Brain microvascular endothelial cell (primary cell): ENCODE results near the gene TTC29.

ENCODE experiments used
- DNase-seq: peaks from one replicate; pipeline ENCODE4 v3.0.0-alpha.2; 2020
- H3K27ac ChIP-seq: fragments of 250-450 bp; sonication (Bioruptor Pico); 2 replicates; pipeline ENCODE4 v1.5.1; 2020; ENCODE audit warnings: mild to moderate bottlenecking, moderate library complexity
- H3K27me3 ChIP-seq: fragments of 250-450 bp; sonication (Bioruptor Pico); replicated peaks from 2 replicates; pipeline ENCODE4 v1.5.1; 2020; ENCODE audit warnings: mild to moderate bottlenecking
- H3K36me3 ChIP-seq: fragments of 250-450 bp; sonication (Bioruptor Pico); replicated peaks from 2 replicates; pipeline ENCODE4 v1.5.1; 2020; ENCODE audit warnings: mild to moderate bottlenecking
- H3K4me3 ChIP-seq: 2 replicates; pipeline ENCODE4 v1.5.1; 2011; ENCODE audit warnings: low read depth, mild to moderate bottlenecking, control low read depth, low read length, moderate library complexity
- in situ Hi-C: cut with HindIII; loops from 2 replicates; pipeline ENCODE4 v1.10.0; 2017; ENCODE audit warnings: low sequenced_read_pairs, low pct_ligation_motif_present
- TF ChIP-seq, protein P1 (sequence below): IDR thresholded peaks from 2 replicates; pipeline ENCODE4 v1.5.1; 2011; ENCODE audit warnings: low read depth, mild to moderate bottlenecking, moderate library complexity, low read length, control low read depth, inconsistent platforms; ENCODE audit errors: missing control alignments

Gene TTC29

GRCh38 chr4:146795711-146796110 is 150.0 kb downstream of the TTC29 start:
- no peak overlapping the region for H3K27ac ChIP-seq
- in situ Hi-C loops: no loop called here
- TF ChIP-seq, protein P1, sequence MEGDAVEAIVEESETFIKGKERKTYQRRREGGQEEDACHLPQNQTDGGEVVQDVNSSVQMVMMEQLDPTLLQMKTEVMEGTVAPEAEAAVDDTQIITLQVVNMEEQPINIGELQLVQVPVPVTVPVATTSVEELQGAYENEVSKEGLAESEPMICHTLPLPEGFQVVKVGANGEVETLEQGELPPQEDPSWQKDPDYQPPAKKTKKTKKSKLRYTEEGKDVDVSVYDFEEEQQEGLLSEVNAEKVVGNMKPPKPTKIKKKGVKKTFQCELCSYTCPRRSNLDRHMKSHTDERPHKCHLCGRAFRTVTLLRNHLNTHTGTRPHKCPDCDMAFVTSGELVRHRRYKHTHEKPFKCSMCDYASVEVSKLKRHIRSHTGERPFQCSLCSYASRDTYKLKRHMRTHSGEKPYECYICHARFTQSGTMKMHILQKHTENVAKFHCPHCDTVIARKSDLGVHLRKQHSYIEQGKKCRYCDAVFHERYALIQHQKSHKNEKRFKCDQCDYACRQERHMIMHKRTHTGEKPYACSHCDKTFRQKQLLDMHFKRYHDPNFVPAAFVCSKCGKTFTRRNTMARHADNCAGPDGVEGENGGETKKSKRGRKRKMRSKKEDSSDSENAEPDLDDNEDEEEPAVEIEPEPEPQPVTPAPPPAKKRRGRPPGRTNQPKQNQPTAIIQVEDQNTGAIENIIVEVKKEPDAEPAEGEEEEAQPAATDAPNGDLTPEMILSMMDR: no peak
- no peaks in the 10 kb centered on the region for H3K36me3 ChIP-seq
- DNase-seq: no peak
- no peaks in the 10 kb centered on the region for H3K27me3 ChIP-seq
- no peak overlapping the region for H3K4me3 ChIP-seq

DNA sequence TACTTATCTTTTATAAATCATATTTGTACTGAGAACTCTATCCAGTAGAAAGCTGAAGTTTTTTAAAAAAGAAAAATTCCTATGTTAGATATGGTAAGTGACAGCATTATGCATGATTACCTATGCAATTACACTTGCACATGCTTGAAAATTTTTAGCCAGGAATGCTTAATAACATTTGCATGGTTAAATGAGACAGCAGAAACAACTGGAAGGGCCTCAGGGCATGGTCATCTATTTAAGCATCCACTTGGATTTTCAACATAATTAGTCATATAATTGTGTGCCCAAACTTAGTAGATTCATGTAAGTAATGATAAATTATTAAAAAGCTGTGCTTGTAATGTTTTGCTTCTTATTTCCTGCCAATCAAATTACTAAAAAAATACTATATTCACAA is 151.9 kb downstream of the TTC29 start:
- H3K4me3 ChIP-seq: no peak overlapping the region
- no peaks in the 10 kb centered on the region for H3K36me3 ChIP-seq
- DNase-seq: no peak
- no peak overlapping the region for H3K27ac ChIP-seq
- TF ChIP-seq, protein P1: no peak
- H3K27me3 ChIP-seq: no peaks in the 10 kb centered on the region
- in situ Hi-C loops: no loop called here

- in situ Hi-C loops: no loop called here
These were observed 154.2 kb downstream of the TTC29 start for GRCh38 chr4:146791439-146791838.

GRCh38 chr4:146790515-146790914 is 155.1 kb downstream of the TTC29 start:
- TF ChIP-seq, protein P1: no peak
- no peaks in the 10 kb centered on the region for H3K27me3 ChIP-seq
- in situ Hi-C loops: no loop called here
- no peak for DNase-seq
- H3K4me3 ChIP-seq: no peak overlapping the region
- H3K36me3 ChIP-seq: no peaks in the 10 kb centered on the region
- H3K27ac ChIP-seq: no peak overlapping the region

More at GRCh38 chr4:146791439-146791838, 154.2 kb downstream of the TTC29 start:
- no peak for DNase-seq
- no peak overlapping the region for H3K4me3 ChIP-seq
- H3K27me3 ChIP-seq: no peaks in the 10 kb centered on the region
- H3K27ac ChIP-seq: no peak overlapping the region
- H3K36me3 ChIP-seq: no peaks in the 10 kb centered on the region
- TF ChIP-seq, protein P1: no peak

GRCh38 chr4:146787731-146788130 is 157.9 kb downstream of the TTC29 start:
- no peak for DNase-seq
- TF ChIP-seq, protein P1: no peak
- no peaks in the 10 kb centered on the region for H3K27me3 ChIP-seq
- H3K36me3 ChIP-seq: no peaks in the 10 kb centered on the region
- no peak overlapping the region for H3K4me3 ChIP-seq
- in situ Hi-C loops: no loop called here
- no peak overlapping the region for H3K27ac ChIP-seq

- no peak overlapping the region for H3K4me3 ChIP-seq
- in situ Hi-C loops: no loop called here
- no peak for DNase-seq
- TF ChIP-seq, protein P1: no peak
- no peaks in the 10 kb centered on the region for H3K36me3 ChIP-seq
- no peak overlapping the region for H3K27ac ChIP-seq
- no peaks in the 10 kb centered on the region for H3K27me3 ChIP-seq
These were observed 169.0 kb downstream of the TTC29 start for GRCh38 chr4:146776691-146777090.
